Liver (tissue), 9 donors: ENCODE measurements around the gene HCFC1R1. TPM values are rescaled to one million over a fixed set of nuclear protein-coding genes. Genes with fewer than 3 reads are reported as not detected.

Experiments used
- DNase-seq: peaks from one replicate; pipeline ENCODE4 v3.0.0-alpha.2; 2017; ENCODE audit warnings: low spot score
- H3K27ac ChIP-seq, 2 donors: one replicate each; pipeline ENCODE4 v1.7.0; 2013; ENCODE audit warnings: inconsistent platforms in 2 of 2, low read length in 2 of 2, control low read depth in 1 of 2, low read depth in 1 of 2, mild to moderate bottlenecking in 1 of 2
- H3K27me3 ChIP-seq, 4 donors: one replicate each; pipeline versions ENCODE4 v1.6.1 to v1.7.0; 2013; ENCODE audit warnings: low read length in 3 of 4, inconsistent platforms in 1 of 4, mild to moderate bottlenecking in 1 of 4, moderate library complexity in 1 of 4; ENCODE audit not compliant: control insufficient read depth in 4 of 4, insufficient read depth in 4 of 4
- H3K36me3 ChIP-seq, 4 donors: one replicate each; pipeline versions ENCODE4 v1.6.1 to v1.7.0; 2013; ENCODE audit warnings: low read length in 3 of 4, mild to moderate bottlenecking in 3 of 4, low read depth in 1 of 4, moderate library complexity in 1 of 4; ENCODE audit not compliant: control insufficient read depth in 4 of 4, insufficient read depth in 3 of 4
- H3K4me1 ChIP-seq, 4 donors: one replicate each; pipeline versions ENCODE4 v1.6.1 to v1.7.0; 2013; ENCODE audit warnings: low read length in 3 of 4, mild to moderate bottlenecking in 3 of 4, moderate library complexity in 1 of 4; ENCODE audit not compliant: control insufficient read depth in 4 of 4, insufficient read depth in 4 of 4
- H3K4me3 ChIP-seq, 3 donors: one replicate each; pipeline versions ENCODE4 v1.6.1 to v1.7.0; 2013; ENCODE audit warnings: low read length in 3 of 3, control low read depth in 1 of 3, low read depth in 1 of 3, mild to moderate bottlenecking in 1 of 3
- H3K9ac ChIP-seq, 2 donors: one replicate each; pipeline ENCODE4 v1.7.0; 2013; ENCODE audit warnings: low read length in 2 of 2, mild to moderate bottlenecking in 2 of 2, moderate library complexity in 2 of 2, control low read depth in 1 of 2, low read depth in 1 of 2
- H3K9me3 ChIP-seq, 4 donors: one replicate each; pipeline versions ENCODE4 v1.6.1 to v1.7.0; 2013; ENCODE audit warnings: low read length in 3 of 4; ENCODE audit not compliant: control insufficient read depth in 4 of 4
- ATF3 ChIP-seq: IDR thresholded peaks from 2 replicates; pipeline ENCODE4 v1.6.1; 2016; ENCODE audit warnings: antibody characterized with exemption
- CTCF ChIP-seq: fragments of 150-350 bp; IDR thresholded peaks from 2 replicates; pipeline ENCODE4 v1.5.1; 2017; ENCODE audit warnings: improper control_type of control experiment, low read depth, low read length; ENCODE audit not compliant: missing input control
- FOXA1 ChIP-seq: IDR thresholded peaks from 2 replicates; pipeline ENCODE4 v1.6.1; 2016; ENCODE audit warnings: antibody characterized with exemption
- FOXA2 ChIP-seq: IDR thresholded peaks from 2 replicates; pipeline ENCODE4 v1.6.1; 2016; ENCODE audit warnings: antibody characterized with exemption
- GABPA ChIP-seq, 2 donors: IDR thresholded peaks in 1 of 2; conservative IDR thresholded peaks in 1 of 2; 2 replicates each; pipeline ENCODE4 v1.6.1; 2016; ENCODE audit warnings: antibody characterized with exemption in 2 of 2, mild to moderate bottlenecking in 1 of 2, moderate library complexity in 1 of 2
- HNF4A ChIP-seq, 2 donors: conservative IDR thresholded peaks; 2 replicates each; pipeline ENCODE4 v1.6.1; 2016; ENCODE audit warnings: antibody characterized with exemption in 2 of 2, mild to moderate bottlenecking in 2 of 2
- JUND ChIP-seq, 2 donors: IDR thresholded peaks; 2 replicates each; pipeline ENCODE4 v1.6.1; 2016; ENCODE audit warnings: antibody characterized with exemption in 2 of 2
- MAX ChIP-seq: IDR thresholded peaks from 2 replicates; pipeline ENCODE4 v1.6.1; 2016; ENCODE audit warnings: antibody characterized with exemption
- NR2F2 ChIP-seq: IDR thresholded peaks from 2 replicates; pipeline ENCODE4 v1.6.1; 2016; ENCODE audit warnings: antibody characterized with exemption
- RAD21 ChIP-seq, 2 donors: IDR thresholded peaks; 2 replicates each; pipeline ENCODE4 v1.6.1; 2016; ENCODE audit warnings: antibody characterized with exemption in 2 of 2, mild to moderate bottlenecking in 2 of 2
- REST ChIP-seq: IDR thresholded peaks from 2 replicates; pipeline ENCODE4 v1.6.1; 2016; ENCODE audit warnings: antibody characterized with exemption, mild to moderate bottlenecking
- RXRA ChIP-seq, 2 donors: IDR thresholded peaks; 2 replicates each; pipeline ENCODE4 v1.6.1; 2017 to 2018; ENCODE audit warnings: antibody characterized with exemption in 2 of 2, mild to moderate bottlenecking in 1 of 2
- SP1 ChIP-seq: IDR thresholded peaks from 2 replicates; pipeline ENCODE4 v1.6.1; 2018; ENCODE audit warnings: antibody characterized with exemption, mild to moderate bottlenecking
- TAF1 ChIP-seq: conservative IDR thresholded peaks from 2 replicates; pipeline ENCODE4 v1.6.1; 2016; ENCODE audit warnings: antibody characterized with exemption, mild to moderate bottlenecking
- YY1 ChIP-seq: IDR thresholded peaks from 2 replicates; pipeline ENCODE4 v1.6.1; 2016; ENCODE audit warnings: antibody characterized with exemption, mild to moderate bottlenecking
- ZBTB33 ChIP-seq: IDR thresholded peaks from 2 replicates; pipeline ENCODE4 v1.6.1; 2016; ENCODE audit warnings: antibody characterized with exemption
- WGBS: extraction: QIAGEN DNeasy Blood & Tissue Kit; methylation state at CpG from one replicate; pipeline ENCODE4 v1.1.7; 2013; 5-methylcytosine and 5-hydroxymethylcytosine counted together
- polyA plus RNA-seq, 2 donors: library from polyadenylated mRNA; stranded (reverse) in 1 of 2; unstranded in 1 of 2; fragments of 200-250 nt in 1 of 2; fragments of >200 nt in 1 of 2; fragmentation: Nextera tagmentation in 1 of 2; extraction: Ambion mirVana in 1 of 2; gene quantifications; one replicate each; pipeline versions ENCODE4 v1.2.1 to v1.2.3, GENCODE V29; 2013 to 2015
- total RNA-seq, 2 donors: library from RNA; depleted of rRNA; stranded (reverse); fragments of >200 nt; gene quantifications; one replicate each; pipeline ENCODE4 v1.2.3, GENCODE V29; 2014
- donor health status: healthy.
- donor health status: healthy.
- donor health status: healthy.
- donor health status: healthy.
- donor health status: healthy.

HCFC1R1 gene
- total and polyA plus RNA-seq, 4 donors = 1.4 to 17.6 (median 9.2) TPM

GRCh38 chr16:2991566-2992261, 32.0 kb downstream of the HCFC1R1 start:
- 88% methylated on average over 12 of the region's 12 CpGs for WGBS
- Histone ChIP-seq H3K9ac (no peak overlapping the region), H3K27me3 (no peaks in the 10 kb centered on the region), H3K4me3 (no peak overlapping the region), H3K27ac (no peak overlapping the region), H3K36me3 (no peaks in the 10 kb centered on the region), H3K9me3 (no peaks in the 10 kb centered on the region), H3K4me1 (no peaks in the 10 kb centered on the region)
- DNase-seq = no peak
- TF ChIP-seq CTCF (no peak), TAF1 (no peak), FOXA1 (no peak), REST (no peak)

- H3K9ac ChIP-seq = no peak overlapping the region
- no peaks in the 10 kb centered on the region for H3K9me3 ChIP-seq
- no peak overlapping the region for H3K4me3 ChIP-seq
- no peaks in the 10 kb centered on the region for H3K27me3 ChIP-seq
- H3K27ac ChIP-seq = no peak overlapping the region
- no peak for DNase-seq
- peaks cover 0 to 6% (median 1%) of the 10 kb centered on the region in 4 donors for H3K4me1 ChIP-seq
- WGBS = 81% methylated on average over 10 of the region's 10 CpGs
- TF ChIP-seq HNF4A (conservative IDR thresholded peaks at IDR 0.05) (no peak), YY1 (no peak), NR2F2 (no peak), ZBTB33 (no peak), CTCF (no peak), RAD21 (IDR thresholded peaks at IDR 0.05) (no peak), SP1 (no peak), JUND (IDR thresholded peaks at IDR 0.05) (no peak), REST (no peak), ATF3 (no peak), GABPA (IDR thresholded peaks at IDR 0.05 in 1 of 2, conservative IDR thresholded peaks at IDR 0.05 in 1 of 2) (no peak), RXRA (IDR thresholded peaks at IDR 0.05) (no peak), MAX (no peak), FOXA1 (no peak), TAF1 (no peak), FOXA2 (no peak)
- H3K36me3 ChIP-seq = no peaks in the 10 kb centered on the region
Measured at GRCh38 chr16:2990891-2991290, 32.9 kb downstream of the HCFC1R1 start.
